ENCODE data around the gene KLHDC4.

DNA sequence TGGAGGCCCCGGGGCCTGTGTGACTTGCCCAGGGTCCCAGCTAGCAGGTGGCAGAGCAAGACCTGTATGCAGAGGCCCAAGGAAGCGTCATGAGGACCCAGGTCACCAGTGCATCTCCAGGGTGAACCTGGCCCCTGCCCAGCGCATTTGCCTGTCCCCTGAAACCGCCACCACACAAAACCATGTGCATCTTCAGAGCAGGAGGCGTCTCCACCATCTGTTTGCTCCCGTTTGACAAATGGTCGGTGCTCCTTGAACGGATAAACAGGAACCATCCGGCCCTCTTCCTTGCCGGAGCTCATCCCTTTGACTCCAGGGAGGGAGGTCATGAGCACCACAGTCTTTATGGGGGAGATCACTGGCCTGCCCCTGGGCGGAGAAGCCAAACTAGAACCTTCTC, 101.0 kb downstream of the KLHDC4 start:
- TF ChIP-seq, protein P1, sequence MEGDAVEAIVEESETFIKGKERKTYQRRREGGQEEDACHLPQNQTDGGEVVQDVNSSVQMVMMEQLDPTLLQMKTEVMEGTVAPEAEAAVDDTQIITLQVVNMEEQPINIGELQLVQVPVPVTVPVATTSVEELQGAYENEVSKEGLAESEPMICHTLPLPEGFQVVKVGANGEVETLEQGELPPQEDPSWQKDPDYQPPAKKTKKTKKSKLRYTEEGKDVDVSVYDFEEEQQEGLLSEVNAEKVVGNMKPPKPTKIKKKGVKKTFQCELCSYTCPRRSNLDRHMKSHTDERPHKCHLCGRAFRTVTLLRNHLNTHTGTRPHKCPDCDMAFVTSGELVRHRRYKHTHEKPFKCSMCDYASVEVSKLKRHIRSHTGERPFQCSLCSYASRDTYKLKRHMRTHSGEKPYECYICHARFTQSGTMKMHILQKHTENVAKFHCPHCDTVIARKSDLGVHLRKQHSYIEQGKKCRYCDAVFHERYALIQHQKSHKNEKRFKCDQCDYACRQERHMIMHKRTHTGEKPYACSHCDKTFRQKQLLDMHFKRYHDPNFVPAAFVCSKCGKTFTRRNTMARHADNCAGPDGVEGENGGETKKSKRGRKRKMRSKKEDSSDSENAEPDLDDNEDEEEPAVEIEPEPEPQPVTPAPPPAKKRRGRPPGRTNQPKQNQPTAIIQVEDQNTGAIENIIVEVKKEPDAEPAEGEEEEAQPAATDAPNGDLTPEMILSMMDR (conservative IDR thresholded peaks at IDR 0.05; ENCODE audit: low read length): no peak
- no peak for TF ChIP-seq EZH2phosphoT487 (IDR thresholded peaks at IDR 0.05; ENCODE audit: borderline replicate concordance, low read depth, low read length)

All from OCI-LY7 (cell line).